SW480 (cell line): ENCODE results near the gene PLEKHA6.

ENCODE experiments used
- DNase-seq: peaks from one replicate; pipeline ENCODE4 v3.0.0-alpha.2; 2016; ENCODE audit warnings: low spot score

The PLEKHA6 gene

DNA sequence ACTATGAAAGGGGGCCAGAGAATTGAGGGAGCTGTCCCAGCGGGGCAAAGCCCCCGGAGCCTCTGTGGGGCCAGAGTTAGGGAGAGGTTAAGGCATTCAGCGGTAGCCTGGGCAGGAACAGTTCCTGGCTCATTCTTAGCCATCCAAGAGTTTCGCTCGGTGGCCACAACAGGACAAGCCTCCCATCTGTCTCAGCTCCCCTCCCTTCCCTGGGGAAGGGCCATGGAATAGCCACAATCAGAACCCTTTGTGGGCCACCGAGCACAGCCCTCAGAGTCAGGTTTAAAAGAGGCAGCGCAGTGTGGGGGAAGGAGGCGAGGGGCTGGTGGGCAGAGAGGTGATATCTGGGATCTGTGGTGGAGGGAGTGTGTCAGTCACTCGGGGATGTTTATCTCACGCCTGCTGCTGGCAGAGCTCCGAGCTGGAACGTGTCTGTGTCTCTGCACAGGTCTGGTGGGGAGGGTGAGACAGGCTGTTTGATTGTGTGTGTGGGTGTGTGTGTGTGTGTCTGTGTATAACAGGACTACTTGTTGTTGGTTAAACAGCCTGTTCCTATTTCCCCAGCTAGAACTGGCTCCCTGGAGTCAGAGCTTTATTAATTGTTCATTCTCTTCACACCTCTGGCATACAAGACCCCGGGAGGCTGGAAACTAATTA is 96.3 kb downstream of the PLEKHA6 start:
- DNase-seq, result no peak

DNA sequence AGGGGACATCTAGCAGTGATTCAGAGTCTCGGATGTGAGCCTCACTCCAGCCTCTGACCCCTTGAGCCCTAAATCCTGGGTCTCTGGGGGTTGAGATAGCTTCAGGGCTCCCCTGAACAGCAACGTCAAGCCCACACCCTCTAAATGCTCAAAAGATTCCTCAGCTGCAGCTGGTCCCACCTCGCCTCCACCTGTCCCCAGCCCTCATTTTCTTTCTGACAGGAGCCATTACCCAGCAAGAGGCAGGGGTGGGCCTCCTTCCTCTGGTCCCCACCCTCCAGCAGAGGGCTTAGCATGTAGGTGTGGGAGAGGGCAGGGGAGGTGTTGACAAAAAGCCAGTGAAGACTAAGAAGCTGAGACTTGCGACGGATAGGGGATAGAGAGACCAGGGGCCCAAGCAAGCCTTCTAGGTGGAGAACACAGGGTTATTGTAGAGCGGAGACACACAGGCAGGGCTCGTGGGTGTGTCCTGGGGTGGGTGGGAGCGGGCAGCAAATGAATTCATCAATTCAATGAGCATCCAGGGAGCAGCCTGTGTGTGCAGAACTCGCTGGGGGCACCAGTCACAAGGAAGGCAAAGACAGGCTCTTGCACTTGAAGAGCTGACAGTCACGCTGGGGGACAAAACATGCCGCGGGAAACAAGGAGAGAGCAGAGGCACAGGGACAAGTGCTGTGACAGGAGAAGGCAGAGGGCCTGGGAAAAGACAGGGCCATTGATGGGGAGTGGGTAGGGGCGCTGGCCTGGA is 97.0 kb downstream of the PLEKHA6 start:
- no peak for DNase-seq

DNA sequence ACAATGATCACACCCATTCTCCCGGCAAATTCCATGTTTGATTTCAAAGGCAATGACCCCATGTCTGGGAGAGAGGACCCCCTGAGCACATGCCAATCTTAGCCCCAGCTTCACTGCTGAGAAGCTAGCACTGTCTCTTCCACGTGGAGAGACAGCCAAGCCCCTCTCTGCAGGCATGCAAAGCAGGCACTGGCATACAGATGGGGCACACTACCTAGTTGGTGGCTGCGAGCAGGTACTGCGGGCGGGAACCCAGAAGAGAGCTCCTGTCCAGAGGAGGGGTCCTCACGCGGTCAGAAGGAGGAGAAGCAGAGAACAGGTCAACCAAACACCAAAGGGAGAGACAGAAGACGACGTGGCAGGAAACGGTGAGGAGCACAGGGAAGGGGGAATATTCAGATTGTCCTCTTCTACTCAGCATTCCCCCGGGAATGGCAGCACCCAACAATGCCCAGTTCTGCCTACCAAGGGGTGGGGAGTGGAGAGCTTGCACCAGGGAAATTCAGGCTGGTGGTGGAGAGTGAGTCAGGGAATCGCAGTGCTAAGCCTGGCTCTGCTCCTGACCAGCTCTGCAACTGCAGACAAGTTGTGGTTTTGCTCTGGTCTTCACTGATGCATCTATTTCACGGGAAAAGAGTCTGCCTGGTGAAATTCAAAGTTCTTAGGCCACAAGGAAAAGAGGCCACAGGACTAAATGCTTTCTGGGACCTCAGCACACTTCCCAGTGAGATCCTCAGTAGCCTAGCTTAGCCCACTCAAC is 97.8 kb downstream of the PLEKHA6 start:
- no peak for DNase-seq

DNA sequence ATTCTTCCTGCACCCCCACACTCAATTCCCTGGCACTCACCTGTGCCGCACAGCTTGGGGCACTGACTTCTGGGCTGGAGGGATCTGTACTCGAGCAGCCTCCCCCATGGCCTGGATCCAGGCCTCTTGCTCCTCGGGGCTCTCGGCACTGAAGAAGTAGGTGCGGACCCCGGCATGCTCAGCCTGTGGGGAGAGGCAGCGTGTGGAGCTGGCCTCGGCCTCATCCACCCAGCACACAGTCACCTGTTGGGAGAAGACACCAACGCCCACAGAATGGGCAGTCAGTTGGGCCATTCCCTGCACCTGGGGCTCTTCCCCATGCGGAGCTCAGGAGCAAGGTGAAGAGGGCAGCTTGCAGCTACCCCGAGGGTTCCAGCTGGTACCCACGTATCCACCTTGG is 98.5 kb downstream of the PLEKHA6 start:
- DNase-seq, result no peak

DNA sequence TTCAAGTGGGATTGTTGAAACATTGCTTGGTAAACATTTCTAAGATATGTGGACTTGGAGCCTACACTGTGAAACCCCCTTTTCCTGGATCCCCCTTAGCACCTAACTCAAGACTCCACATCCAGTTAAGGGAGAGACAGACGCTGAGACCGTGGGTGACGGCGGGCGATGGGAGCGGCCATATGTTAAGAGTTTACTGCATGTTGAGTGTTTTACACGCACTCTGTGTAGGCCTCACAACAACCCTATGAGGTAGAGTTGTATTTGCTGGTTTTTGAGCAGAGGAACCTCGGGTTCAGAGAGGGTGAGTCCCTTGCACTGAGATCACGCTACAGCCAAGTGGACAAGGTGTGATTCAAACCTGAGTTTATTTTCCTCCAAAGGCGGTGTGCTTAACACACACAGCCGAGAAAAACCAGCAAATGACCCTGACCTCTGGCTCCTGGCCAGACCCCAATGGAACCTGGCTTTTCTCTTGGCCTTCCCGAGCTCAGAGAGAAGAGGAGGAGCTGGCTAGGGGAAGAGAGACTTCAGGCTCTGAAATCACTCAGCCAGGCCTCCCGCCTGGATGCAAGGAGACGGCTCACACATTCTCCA is 99.0 kb downstream of the PLEKHA6 start:
- DNase-seq, result no peak

DNA sequence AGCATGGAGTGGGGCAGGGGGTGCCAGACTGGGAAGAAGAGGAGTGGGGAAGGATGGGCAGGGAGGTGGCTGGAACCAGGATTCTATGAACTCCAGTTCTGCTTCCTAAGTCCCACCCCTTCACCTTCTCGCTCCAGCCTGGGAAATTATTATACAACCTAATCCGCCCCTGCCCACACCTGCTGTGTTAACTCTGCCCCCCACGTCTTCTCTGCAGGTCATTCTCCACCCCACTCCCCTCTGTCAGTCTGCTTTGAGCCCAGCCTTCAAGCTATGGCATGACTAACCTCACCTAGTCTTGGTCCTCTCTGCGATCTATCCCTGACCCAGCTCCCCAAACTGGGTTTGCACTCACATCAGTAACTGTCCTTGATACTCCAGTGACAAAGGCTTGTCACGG is 99.9 kb downstream of the PLEKHA6 start:
- no peak for DNase-seq

DNA sequence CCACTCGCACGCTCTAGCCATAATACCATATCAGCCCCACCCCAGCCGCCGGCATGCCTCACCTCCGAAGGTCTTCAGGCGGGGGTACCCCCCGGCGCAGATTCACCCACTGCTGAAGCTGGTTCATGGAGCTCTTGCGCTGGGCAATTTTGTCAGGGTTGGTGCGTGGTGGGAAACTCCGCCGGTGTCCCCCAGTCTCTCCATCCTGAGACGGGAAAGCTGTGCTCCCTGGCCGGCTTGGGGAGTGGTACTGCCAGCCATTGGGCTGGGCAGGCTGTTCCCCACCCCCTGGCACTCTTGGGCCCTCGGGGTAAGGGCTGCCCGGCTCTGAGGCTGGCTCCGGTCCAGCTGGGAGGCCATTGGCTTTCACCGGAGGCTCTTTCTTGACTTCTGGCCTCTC is 100.5 kb downstream of the PLEKHA6 start:
- no peak for DNase-seq

DNA sequence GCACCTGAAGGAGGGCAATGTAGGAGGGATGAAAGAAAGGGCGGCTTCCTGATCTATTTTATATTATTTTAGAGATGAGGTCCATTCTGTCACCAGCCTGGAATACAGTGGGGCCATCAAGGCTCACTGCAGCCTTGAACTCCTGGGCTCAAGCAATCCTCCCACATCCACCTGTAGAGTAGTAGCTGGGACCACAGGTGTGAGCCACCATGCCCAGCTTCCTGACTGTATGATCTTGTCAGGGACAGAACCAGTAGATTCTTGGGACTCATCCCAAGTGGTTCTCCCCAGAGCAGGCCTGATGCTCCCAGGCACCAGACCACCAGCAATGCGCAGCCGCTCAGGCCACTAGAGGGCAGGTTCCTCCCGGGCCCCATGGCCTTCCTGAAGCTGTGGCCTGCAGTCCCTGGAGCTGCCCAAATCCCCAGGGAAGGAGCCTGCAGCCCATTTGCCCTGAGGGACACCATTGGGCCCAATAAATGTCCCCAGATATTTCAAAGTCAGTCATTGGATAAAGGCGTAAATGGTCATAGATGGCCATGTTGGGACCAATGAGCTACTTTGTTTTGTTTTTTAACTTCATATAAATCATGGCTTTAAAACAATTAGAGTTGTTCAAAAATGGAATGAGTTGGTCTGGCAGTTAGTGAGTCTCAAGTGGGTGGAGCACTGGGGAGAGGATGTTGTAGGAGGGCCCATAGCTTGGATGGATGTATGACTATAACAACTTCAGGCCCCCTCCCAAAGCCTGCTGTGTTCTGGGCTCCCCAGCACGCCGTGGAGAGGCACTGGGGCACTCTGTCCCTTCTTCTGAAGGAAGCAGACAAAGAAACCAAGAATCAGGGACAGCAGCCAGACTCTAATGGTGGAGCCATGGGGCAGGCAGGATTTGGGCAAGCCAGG is 101.3 kb downstream of the PLEKHA6 start:
- peak; percentile 45 for DNase-seq

DNA sequence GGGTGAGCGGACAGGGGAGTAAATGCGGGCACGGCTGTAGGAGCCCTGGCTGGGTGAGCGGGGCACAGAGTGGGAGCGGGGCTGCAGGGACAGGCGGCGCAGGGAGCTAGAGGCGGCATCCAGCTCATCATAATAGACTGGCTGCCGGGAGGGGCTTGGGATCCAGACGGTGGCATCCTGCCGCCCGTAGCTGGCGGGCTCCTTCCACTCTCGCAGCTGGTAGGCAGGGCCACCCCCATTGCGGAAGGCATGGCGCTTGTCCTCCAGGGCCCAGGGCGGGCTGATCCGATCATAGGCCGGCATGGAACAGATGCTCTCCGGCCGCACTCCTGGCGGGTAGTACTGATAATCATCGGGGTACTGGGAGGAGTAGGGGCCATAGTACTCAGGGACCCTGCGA is 102.3 kb downstream of the PLEKHA6 start:
- no peak for DNase-seq

DNA sequence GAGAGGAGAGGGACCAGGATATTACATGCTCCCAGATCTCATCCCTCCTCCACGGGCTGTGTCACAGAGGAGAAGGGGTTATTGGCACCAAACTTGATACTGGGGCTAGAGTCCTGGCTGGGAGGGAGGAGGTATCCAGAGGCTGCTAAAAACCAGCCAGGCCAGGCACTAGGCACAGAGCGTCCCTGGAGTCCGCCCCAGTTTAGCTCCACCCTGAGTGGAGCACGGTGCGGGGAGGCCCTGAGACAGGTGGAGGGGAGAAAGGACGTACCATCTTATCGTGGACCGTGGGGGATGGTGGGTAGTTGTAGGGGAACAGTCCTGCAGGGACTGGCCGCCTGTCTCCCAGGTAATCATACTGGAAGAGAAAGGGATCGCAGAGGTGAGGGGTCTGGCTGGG is 103.2 kb downstream of the PLEKHA6 start:
- no peak for DNase-seq

DNA sequence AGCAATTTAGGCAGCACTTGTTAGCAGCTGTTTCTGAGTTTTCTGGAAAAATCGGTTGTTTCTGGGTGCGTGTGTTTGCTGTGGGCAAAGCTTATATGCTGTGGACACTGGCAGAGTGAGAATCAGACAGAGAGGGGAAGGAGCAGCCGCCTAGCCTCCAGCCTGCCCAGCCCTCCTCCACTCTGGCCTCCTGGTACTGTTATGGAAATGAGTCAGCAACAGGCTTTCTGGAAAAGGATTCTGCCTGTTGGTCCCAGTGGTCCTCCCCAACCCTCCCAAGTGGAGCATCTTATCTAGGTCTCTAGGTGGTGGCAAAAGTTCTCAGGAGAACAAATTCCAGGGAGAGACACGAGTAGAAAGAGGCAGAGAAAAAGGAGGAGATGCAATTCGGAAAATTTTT is 103.8 kb downstream of the PLEKHA6 start:
- DNase-seq, result no peak

DNA sequence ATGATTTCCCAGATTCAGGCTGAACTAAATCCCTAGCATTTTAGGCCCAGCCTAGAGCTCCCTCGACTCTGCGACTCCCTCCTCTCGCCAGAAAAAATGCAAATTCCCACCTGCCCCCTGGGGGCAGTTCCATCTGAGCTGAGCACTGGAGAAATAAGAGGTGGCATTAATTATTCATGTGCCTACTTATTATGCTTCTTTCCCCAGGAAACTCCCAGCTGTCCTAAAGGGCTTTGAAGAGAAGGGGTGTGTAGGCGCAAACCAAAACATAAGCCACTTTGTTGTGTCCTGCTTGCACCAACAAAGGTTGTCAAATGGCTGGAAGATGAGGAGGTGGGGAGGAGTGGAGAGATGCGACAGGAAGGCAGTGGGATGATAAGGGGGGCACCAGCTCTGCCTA is 104.5 kb downstream of the PLEKHA6 start:
- DNase-seq, result no peak

DNA sequence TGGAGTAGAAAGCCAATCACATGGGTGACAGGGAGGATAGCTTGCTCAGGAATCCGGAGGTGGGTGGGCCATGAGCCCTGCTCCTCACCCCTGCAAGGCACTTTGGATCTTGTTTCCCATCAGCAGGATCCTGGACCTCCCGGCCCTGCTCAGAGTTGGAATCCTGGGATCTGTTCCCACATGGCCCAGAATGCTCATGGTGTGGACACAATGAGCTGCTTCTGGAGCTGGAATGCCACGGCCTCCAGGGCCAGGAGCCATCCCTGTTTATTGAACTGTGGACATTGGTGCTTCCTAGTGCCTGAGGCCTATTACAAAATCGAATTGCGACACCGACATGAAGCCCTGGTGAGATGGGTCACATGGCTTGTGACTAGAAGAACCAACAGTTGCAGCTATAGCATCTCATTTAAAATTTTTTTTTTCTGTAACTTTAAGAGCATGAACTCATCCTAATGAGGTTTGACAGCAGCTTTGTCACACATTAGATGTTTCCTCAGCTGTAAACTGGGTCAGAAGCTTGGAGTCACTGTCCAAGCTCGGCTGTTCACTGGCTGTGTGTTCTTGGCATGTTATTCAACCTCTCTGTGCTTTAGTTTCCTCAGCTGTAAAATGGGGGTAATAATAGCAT is 105.6 kb downstream of the PLEKHA6 start:
- no peak for DNase-seq

DNA sequence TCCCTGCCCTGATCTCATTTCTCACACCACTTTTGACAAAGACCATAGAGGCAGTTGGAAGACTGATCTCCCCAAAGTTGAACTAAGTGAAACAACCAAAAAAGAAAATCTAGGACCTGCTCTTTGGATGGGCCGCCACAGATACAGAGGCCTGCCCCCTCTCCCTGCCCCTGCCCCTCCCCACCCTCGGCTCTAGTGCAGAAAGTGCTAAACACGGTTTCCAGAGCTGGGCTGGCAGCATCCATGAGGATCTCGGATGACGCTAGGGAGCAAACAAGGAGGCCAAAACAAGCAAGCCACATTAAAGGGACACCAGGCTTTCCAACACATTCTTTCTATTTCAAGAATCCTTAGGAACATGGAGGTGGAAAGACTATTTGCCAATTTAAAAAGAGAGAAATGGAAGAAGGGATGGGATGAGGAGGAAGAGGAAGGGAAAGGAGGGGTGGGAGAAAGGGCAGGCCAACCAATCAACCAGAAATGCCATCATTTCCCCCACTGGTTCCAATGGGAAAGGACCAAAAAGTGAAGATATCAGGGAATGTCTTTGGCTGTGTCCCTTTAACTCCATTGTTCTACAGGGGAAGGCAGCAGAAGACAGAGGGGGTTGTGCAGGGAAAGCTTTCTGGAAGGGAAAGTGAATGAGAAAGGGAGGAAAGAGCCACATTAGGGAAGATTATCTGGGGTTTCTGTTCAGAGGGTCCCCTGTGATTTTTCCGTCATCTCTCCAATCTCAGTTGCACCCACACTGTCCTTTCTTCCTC is 107.6 kb downstream of the PLEKHA6 start:
- DNase-seq, result no peak

DNA sequence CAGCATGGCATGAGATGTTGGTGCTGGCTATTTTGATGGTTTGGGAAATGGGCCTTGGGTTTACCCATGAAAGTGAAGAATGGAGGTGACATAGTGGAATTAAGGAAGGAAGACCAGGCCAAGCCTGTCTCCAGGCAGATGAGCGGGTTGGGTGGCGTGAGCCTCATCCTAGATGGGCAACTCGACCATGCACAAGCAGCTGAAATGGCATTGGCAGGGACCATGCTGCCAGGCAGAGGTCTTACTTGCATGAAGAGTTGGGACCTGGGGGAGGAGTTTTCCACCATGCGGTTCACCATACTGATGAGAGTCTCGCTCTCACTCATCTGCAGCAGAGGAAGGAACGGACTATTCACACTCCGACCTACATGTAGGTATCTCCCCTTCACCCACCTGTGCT is 108.4 kb downstream of the PLEKHA6 start:
- DNase-seq, result no peak

DNA sequence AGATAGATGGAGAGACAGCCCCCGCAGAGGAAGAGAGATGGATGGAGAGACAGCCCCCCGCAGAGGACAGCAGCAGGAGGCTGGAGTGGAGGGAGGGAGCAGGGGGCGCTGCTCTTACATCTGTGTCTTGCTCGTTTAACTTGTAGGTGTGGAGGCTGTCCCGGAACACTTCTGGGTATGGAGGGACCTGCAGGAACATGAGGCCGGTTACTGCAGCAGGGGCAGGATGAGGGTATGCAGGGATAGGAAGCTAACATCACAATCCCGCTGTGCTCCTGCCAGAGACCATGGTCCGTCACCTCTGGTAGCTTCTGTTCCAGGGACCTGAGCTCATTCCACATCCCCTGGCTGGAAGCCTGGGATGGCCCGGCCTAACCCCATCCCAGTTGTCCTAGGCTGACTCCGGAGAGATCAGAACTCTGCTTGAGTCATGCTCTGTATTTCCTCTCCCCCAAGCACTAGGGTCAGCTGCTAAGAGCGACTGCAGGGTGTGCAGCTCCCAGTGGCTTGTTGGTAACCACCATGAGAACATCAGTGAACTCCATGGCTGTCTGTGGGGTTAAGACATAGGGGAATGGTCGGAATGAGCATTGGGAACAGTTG is 109.2 kb downstream of the PLEKHA6 start:
- no peak for DNase-seq

DNA sequence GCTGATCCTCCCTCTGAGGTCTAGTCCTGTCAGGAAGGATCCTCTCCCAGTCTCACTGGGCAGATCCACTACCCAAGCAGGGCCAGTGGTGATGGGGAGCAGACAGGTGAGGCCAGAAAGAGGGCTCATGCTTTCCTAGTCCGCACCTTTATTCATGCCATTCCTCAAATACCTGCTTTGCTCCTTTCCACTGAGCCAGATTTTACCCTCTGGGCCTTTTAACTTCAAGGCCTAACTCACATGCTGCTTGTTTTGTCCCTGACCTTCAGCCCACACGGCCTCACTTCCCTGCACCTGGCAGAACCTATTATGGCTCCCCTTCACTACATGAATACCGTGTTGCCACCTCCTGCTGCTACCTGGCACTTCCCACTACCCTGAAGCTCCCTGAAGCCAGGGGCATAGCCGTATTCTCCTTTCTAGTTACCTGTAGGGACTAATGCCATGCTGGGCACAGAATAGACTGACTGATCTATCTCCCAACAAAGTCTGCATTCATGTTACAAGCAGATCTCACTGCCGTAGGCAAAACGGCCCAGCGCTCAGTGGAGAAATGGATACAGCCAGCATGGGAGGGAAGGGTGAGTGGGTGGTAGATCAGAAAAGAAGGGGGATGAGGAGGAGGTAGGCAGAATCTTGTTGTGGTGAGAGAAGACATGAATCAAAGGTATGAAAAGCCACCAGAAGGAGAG is 109.8 kb downstream of the PLEKHA6 start:
- DNase-seq, result no peak

DNA sequence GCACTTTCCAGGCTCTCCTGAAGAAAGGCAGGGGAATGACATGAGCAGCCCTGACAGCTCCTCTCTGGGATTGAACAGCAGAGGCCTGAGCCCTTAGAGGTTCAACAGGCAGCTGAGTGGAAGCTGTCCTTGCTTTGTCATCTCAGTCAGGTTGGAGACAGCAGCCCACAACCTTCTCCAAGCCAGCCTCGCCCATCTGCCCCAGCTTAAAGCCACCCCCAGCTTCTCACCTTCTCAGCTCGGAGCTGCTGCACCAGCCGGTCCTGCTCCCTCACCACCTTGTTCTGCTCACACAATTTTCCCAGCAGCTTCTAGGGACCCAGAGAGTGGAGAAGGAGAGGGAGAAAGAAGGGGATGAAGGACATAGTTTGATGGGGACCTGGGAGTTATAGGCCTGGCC is 110.8 kb downstream of the PLEKHA6 start:
- no peak for DNase-seq

DNA sequence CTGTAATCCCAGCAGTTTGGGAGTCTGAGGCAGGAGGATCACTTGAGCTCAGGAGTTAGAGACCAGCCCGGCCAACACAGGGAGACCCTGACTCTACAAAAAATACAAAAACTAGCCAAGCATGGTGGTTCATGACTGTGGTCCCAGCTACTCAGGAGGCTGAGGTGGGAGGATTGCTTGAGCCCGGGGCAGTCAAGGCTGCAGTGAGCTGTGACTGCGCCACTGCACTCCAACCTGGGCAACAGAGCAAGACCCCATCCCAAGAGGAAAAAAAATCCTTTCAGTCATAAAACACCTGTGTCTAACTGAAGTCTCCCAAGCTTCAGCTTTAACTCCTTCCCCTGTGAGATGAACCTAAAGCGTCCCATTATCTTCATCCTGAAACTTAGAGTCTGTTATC is 112.9 kb downstream of the PLEKHA6 start:
- DNase-seq, result no peak

DNA sequence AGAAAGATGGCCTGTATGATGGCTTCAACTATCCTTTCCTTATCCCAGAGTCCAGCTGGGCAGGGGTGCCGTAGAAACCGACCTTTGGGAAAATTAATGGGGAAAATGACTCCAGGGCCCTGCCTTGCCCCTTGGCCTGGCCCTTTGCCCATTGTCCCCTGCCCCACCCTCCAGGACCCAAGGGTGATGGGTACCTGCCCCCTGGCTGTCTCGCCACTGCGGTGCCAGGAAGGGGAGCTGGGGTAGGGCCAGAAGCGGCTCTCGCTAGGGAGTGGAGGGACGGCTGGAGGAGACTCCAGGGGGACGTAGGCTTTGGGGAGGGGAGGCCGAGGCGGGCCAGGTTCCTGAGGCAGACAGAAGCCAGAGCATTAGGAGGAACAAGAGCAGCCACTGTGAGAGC is 116.8 kb downstream of the PLEKHA6 start:
- no peak for DNase-seq
